Astrocyte (in vitro differentiated cells and primary cell): Measurements from ENCODE around the gene THRB.

Experiments used
- EZH2 ChIP-seq: IDR thresholded peaks from 2 replicates; pipeline ENCODE4 v1.6.1; 2012; ENCODE audit warnings: mild to moderate bottlenecking, low read length, inconsistent platforms; ENCODE audit not compliant: insufficient read depth
- TF ChIP-seq, protein P1 (sequence below): IDR thresholded peaks from 2 replicates; pipeline ENCODE4 v1.5.1; 2011; ENCODE audit warnings: low read depth, mild to moderate bottlenecking, inconsistent platforms, low read length, moderate library complexity; ENCODE audit not compliant: insufficient read depth

DNA sequence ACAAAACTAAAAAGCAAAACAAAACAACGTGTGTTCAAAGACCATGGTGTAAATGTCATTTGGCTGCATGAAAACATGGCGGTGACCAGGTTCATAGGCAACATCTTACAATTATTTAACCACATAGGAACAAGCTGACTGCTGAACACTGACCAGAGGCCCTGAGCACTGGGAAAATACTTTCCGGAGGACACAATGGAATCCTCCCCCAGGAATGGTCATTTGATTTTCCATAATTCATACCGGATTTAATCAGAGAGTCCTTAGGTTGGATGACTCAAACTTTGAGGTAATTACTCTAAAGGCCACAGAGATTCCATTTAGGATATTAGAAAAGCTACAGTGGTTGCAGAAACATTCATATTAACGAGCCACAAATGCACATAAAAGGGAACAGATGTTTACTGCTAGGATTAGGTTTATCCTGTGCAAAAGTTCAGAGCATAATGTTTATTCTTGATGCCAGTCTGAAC is 294.8 kb downstream of the THRB start:
- TF ChIP-seq, protein P1, sequence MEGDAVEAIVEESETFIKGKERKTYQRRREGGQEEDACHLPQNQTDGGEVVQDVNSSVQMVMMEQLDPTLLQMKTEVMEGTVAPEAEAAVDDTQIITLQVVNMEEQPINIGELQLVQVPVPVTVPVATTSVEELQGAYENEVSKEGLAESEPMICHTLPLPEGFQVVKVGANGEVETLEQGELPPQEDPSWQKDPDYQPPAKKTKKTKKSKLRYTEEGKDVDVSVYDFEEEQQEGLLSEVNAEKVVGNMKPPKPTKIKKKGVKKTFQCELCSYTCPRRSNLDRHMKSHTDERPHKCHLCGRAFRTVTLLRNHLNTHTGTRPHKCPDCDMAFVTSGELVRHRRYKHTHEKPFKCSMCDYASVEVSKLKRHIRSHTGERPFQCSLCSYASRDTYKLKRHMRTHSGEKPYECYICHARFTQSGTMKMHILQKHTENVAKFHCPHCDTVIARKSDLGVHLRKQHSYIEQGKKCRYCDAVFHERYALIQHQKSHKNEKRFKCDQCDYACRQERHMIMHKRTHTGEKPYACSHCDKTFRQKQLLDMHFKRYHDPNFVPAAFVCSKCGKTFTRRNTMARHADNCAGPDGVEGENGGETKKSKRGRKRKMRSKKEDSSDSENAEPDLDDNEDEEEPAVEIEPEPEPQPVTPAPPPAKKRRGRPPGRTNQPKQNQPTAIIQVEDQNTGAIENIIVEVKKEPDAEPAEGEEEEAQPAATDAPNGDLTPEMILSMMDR = no peak
- TF ChIP-seq EZH2 = no peak
